Measurements from ENCODE around the gene TNKS2.
A peak's percentile ranks its signal among the peaks of the same experiment; 100 is the strongest.

Gene TNKS2

DNA sequence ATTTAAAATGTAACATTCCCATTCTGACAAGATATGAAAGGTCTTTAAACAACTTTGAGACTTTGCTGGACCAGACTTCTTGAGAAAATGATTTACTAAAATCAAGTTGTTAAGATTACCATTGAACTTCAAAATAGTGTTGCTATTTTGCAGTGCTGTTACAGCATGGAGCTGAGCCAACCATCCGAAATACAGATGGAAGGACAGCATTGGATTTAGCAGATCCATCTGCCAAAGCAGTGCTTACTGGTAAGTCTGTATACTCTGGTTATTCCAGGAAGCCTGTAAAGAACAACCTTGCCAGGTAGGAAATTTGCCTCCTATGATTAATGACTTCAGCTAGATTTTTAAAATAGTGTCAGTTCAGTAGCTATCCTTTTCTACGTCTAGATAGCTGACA, 18.8 kb downstream of the TNKS2 start:
- DNase-seq (ENCODE audit: low spot score) = no peak
- TF ChIP-seq CTCF (IDR thresholded peaks at IDR 0.05; ENCODE audit: borderline replicate concordance, control extremely low read depth, extremely low read depth, insufficient read depth, missing control alignments) = no peak
- in situ Hi-C loops (cut with MboI; ENCODE audit: low sequenced_read_pairs, unreplicated experiment) = no loop called here

GRCh38 chr10:91820144-91820543, 21.9 kb downstream of the TNKS2 start:
- DNase-seq (ENCODE audit: low spot score) = no peak
- in situ Hi-C loops (cut with MboI; ENCODE audit: low sequenced_read_pairs, unreplicated experiment) = no loop called here
- TF ChIP-seq CTCF (IDR thresholded peaks at IDR 0.05; ENCODE audit: borderline replicate concordance, control extremely low read depth, extremely low read depth, insufficient read depth, missing control alignments) = no peak

DNA sequence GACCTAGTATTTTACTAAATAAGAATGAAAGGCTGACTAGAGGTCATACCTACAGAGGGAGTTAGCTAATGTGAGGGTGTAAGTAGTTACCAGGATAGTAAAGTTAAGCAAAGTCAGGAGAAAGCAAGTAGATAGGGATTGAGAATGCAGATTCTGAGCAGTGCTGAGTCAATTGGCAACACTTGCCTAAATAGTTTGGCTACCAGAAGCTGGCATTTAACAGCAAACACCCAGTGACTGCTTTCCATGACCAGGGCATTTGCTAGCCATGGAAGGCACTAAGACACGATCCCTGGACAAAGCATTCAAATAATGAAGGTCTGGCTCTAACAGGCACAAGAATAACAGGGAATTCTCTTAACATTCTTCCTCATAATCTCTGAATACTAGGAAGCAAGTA, 25.9 kb downstream of the TNKS2 start:
- in situ Hi-C loops (cut with MboI; ENCODE audit: low sequenced_read_pairs, unreplicated experiment) = no loop called here
- no peak for TF ChIP-seq CTCF (IDR thresholded peaks at IDR 0.05; ENCODE audit: borderline replicate concordance, control extremely low read depth, extremely low read depth, insufficient read depth, missing control alignments)
- DNase-seq (ENCODE audit: low spot score) = no peak

- TF ChIP-seq CTCF (IDR thresholded peaks at IDR 0.05; ENCODE audit: borderline replicate concordance, control extremely low read depth, extremely low read depth, insufficient read depth, missing control alignments) = no peak
- in situ Hi-C loops (cut with MboI; ENCODE audit: low sequenced_read_pairs, unreplicated experiment) = no loop called here
- DNase-seq (ENCODE audit: low spot score) = no peak
These were observed 31.0 kb downstream of the TNKS2 start for GRCh38 chr10:91829268-91829667.

- in situ Hi-C loops (cut with MboI; ENCODE audit: low sequenced_read_pairs, unreplicated experiment) = no loop called here
- TF ChIP-seq CTCF (IDR thresholded peaks at IDR 0.05; ENCODE audit: borderline replicate concordance, control extremely low read depth, extremely low read depth, insufficient read depth, missing control alignments) = no peak
- DNase-seq (ENCODE audit: low spot score) = no peak
These were observed 40.0 kb downstream of the TNKS2 start for GRCh38 chr10:91838199-91838598.

- in situ Hi-C loops (cut with MboI; ENCODE audit: low sequenced_read_pairs, unreplicated experiment) = no loop called here
- no peak for TF ChIP-seq CTCF (IDR thresholded peaks at IDR 0.05; ENCODE audit: borderline replicate concordance, control extremely low read depth, extremely low read depth, insufficient read depth, missing control alignments)
- no peak for DNase-seq (ENCODE audit: low spot score)
These were observed 44.9 kb downstream of the TNKS2 start for GRCh38 chr10:91843083-91843482.

DNA sequence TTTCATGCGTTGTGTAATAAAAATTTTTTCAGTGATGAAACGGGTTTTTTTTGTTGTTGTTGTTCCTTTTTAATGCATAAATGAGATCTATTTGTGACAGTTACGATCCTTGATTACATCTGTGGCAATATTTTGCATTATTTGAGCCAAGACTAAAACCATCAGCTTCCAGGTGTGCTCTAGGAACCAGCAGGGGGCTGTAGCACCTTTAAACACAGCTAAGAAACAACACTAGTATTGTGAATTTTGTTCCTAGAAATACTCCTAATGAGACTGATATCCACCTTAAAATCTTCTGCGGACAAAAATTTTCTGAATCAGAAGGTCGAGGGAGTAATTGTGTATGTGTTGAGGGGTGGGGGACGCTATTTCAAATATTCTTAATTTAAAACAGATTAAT, 58.4 kb downstream of the TNKS2 start:
- TF ChIP-seq CTCF (IDR thresholded peaks at IDR 0.05; ENCODE audit: borderline replicate concordance, control extremely low read depth, extremely low read depth, insufficient read depth, missing control alignments) = peak; percentile 19
- in situ Hi-C loops (cut with MboI; ENCODE audit: low sequenced_read_pairs, unreplicated experiment) = no loop called here
- no peak for DNase-seq (ENCODE audit: low spot score)

Data from GM13976 (cell line).